T-helper 1 cell treated with Interleukin-12 subunit alpha and Interleukin-12 subunit beta and Interleukin-4 antibody, amounts not matched to agents 30 μg/mL and 1 μg/mL, for 36 hours (primary cell): Measurements from ENCODE around the gene JAM2.

ENCODE experiments used
- H3K27ac Mint-ChIP-seq: one replicate; pipeline ENCODE4 v1.8.0; 2021; ENCODE audit warnings: mild to moderate bottlenecking, mixed read lengths
- H3K27me3 Mint-ChIP-seq: one replicate; pipeline ENCODE4 v1.8.0; 2021; ENCODE audit warnings: low read depth, mixed read lengths
- H3K36me3 Mint-ChIP-seq: one replicate; pipeline ENCODE4 v1.8.0; 2021; ENCODE audit warnings: low read depth, mixed read lengths
- H3K4me1 Mint-ChIP-seq: one replicate; pipeline ENCODE4 v1.8.0; 2021; ENCODE audit warnings: low read depth, mixed read lengths
- H3K4me3 Mint-ChIP-seq: one replicate; pipeline ENCODE4 v1.8.0; 2021; ENCODE audit warnings: mild to moderate bottlenecking, moderate library complexity, mixed read lengths
- H3K9me3 Mint-ChIP-seq: one replicate; pipeline ENCODE4 v1.8.0; 2021; ENCODE audit warnings: mixed read lengths

JAM2 gene

DNA sequence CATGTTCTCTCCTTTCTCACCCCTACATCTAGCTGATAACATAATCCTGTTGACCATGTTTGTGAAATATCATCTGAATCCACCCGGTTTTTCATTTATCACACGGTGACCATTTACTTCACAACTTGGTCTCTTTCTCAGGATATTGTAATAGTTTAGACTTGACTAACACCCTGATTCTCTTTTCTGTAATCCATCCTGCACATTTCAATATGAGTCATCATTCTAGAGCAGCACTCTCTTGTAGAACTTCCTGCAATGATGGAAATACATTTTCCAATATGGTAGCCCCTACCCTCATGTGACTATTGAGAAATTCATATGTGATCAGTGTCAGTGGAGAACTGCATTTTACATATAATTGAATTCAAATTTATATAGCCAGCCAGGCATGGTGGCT lies 2.3 kb upstream of the JAM2 start:
- no peak overlapping the region for H3K27ac Mint-ChIP-seq
- H3K4me1 Mint-ChIP-seq = peaks cover 22% of the 10 kb centered on the region
- no peak overlapping the region for H3K4me3 Mint-ChIP-seq
- H3K9me3 Mint-ChIP-seq = no peaks in the 10 kb centered on the region
- peaks cover 11% of the 10 kb centered on the region for H3K27me3 Mint-ChIP-seq
- no peaks in the 10 kb centered on the region for H3K36me3 Mint-ChIP-seq

DNA sequence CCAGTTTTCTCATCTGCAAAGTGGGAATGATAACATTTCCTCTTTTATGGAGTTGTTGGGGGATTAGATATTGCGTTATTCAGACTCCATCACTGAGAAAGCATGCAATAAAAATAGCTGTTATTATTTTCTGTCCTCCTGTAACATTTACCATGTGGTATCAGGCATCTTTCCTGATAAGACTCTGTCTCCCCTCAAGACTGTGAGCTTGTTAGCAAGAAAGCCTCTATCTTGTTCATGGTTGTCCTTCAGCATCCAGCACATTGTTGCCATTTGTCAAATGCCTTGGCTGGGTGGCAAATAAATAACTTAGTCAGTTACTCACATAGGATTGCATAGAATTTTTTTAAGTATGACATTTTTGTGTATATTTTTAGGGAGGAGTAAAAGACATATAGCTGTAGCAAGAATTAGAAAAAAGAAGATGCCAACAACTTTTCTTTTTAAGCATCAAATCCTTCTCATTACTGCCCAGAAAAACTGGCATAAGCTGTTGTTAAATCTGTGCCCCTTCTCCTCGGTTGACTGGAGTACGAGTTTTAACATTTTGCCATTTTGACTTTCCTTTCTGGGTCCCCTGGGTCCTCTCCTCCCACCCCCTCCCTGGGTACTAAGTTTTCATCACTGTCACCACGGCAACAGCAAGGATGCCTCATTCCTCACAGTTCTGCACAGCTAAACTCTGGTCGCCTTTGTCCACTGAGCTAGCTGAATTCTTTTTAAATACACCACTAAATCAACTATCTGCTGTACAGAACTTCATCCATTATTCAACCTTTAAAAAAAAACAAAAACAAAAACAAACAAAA lies 1.0 kb upstream of the JAM2 start:
- Mint-ChIP-seq H3K27ac (no peak overlapping the region), H3K36me3 (no peaks in the 10 kb centered on the region), H3K4me3 (peak overlapping the region; percentile 67), H3K9me3 (no peaks in the 10 kb centered on the region), H3K4me1 (peaks cover 22% of the 10 kb centered on the region), H3K27me3 (peaks cover 11% of the 10 kb centered on the region)

DNA sequence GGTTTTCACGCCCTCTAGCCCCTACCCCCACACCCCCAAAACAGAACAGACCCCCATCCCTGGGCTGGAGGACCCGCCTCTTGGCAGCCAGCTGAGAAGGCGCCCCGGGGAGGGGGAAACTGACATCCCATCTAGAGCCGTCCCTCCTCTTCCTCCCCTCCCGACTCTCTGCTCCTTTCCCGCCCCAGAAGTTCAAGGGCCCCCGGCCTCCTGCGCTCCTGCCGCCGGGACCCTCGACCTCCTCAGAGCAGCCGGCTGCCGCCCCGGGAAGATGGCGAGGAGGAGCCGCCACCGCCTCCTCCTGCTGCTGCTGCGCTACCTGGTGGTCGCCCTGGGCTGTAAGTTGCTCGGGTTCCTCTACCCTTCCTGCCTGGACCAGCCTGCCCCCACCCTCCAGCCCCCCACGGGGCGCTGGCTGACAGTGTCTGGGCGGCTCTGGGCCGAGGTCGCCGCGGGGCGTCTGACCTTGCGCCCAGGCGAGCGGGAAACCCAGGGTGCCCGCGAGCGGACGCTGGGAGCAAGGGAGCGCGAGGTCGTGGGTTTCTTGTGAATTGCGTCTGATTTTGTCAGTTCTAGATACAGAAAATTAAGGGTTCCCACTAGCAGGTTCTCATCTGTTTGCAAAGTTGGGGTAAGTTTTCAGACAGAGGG lies 618 bp downstream of the JAM2 start:
- no peaks in the 10 kb centered on the region for H3K9me3 Mint-ChIP-seq
- no peak overlapping the region for H3K27ac Mint-ChIP-seq
- H3K36me3 Mint-ChIP-seq = no peaks in the 10 kb centered on the region
- peaks cover 22% of the 10 kb centered on the region for H3K4me1 Mint-ChIP-seq
- H3K27me3 Mint-ChIP-seq = peaks cover 11% of the 10 kb centered on the region
- H3K4me3 Mint-ChIP-seq = peak overlapping the region; percentile 73

DNA sequence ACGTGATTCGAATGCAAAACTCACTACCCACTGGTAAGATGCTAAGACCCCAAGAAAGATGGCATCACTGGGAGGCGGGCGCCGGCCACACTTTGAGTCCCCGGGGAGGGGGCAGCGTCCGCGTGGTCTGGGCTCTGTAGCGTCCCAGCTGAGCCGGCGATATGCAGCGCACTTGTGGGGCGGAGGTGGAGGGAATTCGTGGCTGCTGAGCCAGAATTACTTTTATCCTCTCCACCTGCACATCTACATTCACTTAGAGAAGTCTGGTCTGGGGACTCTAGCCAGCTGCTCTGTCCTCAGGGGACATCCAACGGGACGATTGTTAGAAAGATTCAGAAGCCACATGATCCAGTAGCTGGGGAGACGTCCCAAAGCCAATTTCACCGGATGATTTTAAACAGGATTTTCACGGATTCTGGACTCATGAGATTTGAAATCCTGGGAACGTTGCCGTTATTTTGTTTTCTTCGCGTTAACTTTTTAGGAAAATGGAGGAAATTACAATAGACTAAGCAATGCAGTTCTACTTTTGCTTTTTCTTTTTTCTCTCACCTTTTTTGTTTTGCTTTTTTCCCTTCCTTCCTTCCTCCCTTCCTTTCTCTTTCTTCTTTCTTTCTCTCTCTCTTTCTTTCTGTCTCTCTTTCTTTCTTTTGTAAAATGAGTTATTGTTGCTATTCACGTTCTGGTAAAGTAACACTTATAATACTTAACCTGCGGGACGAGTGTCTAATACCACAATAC lies 1.3 kb downstream of the JAM2 start:
- no peaks in the 10 kb centered on the region for H3K9me3 Mint-ChIP-seq
- peaks cover 22% of the 10 kb centered on the region for H3K4me1 Mint-ChIP-seq
- H3K36me3 Mint-ChIP-seq = no peaks in the 10 kb centered on the region
- peak overlapping the region; percentile 73 for H3K4me3 Mint-ChIP-seq
- H3K27ac Mint-ChIP-seq = no peak overlapping the region
- peaks cover 11% of the 10 kb centered on the region for H3K27me3 Mint-ChIP-seq

DNA sequence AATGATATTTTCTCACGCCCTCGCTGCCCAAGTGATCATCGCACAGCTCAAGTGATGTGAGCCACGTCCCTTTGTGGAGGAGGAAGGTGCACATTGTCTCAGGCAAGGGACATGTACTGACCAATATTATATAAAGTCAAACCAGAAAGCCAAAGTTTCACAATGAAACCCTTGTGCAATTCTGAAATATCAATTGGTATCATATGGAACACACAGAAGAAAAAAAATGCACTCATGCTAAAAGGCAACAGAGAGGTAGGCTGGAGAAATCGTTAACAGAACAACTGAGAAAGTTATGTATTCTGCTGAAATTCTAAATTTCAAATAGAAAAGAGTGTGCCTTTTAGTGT lies 1.9 kb downstream of the JAM2 start:
- Mint-ChIP-seq H3K4me3 (peak overlapping the region; percentile 73), H3K4me1 (peaks cover 22% of the 10 kb centered on the region), H3K27ac (no peak overlapping the region), H3K36me3 (no peaks in the 10 kb centered on the region), H3K9me3 (no peaks in the 10 kb centered on the region), H3K27me3 (peaks cover 11% of the 10 kb centered on the region)

DNA sequence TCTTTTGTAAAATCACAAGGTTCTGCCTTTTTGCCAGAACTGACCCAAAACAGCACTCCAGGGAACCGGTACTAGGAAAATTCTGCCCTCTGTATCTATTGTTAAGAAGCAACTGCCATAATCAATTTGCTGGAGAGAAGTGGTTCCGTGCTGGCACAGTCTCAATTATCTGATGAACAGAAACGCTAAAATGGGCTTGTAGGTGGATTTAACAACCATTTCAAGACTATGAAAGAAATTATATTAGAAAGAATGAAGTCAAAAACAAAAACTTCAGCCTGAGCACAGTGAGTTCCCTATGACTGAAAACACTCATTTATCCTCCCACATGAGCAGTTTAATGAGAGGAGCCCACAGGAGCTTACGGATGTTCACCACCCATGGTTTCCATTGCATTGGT lies 4.4 kb downstream of the JAM2 start:
- Mint-ChIP-seq H3K27ac (no peak overlapping the region), H3K4me1 (peaks cover 12% of the 10 kb centered on the region), H3K36me3 (no peaks in the 10 kb centered on the region), H3K9me3 (no peaks in the 10 kb centered on the region), H3K4me3 (no peak overlapping the region), H3K27me3 (peaks cover 15% of the 10 kb centered on the region)

DNA sequence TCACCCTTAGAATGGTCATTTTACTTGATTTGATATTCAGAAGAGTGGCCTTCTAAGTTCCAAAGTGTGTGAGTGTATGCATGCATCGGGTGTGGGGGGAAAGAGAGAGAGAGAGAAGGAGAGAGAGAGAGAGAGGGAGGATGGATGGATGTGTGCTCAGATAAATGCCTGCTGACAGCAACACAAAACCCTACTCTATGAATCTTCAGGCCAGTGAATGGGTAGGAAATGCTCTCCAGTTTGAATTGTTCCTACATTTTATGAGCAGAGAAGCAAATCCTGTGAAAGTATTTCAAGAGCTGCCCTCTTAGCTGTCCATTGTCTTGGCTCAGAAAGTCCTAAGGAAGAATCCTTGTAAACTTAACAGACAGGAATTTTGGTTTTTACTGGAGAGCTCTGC lies 7.4 kb downstream of the JAM2 start:
- Mint-ChIP-seq H3K4me3 (no peak overlapping the region), H3K36me3 (no peaks in the 10 kb centered on the region), H3K27me3 (peaks cover 4% of the 10 kb centered on the region), H3K4me1 (no peaks in the 10 kb centered on the region), H3K9me3 (no peaks in the 10 kb centered on the region), H3K27ac (no peak overlapping the region)

DNA sequence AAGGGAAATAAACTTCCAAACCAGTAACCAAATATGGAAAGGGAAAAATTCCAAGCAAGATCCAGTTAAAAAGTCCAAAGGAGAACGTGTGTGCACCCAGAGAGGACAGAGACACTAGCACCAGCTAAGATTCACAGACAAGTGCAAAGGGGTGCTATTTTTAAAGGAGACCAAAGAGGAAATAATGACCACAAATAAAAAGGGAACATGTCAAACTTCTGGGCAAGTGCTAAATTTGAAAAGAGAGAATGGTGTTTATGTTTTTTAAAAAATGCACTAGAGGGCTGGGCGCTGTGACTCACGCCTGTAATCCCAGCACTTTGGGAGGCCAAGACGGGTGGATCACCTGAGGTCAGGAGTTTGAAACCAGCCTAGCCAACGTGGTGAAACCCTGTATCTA lies 8.6 kb downstream of the JAM2 start:
- peaks cover 4% of the 10 kb centered on the region for H3K27me3 Mint-ChIP-seq
- no peaks in the 10 kb centered on the region for H3K9me3 Mint-ChIP-seq
- no peak overlapping the region for H3K27ac Mint-ChIP-seq
- H3K36me3 Mint-ChIP-seq = no peaks in the 10 kb centered on the region
- H3K4me3 Mint-ChIP-seq = no peak overlapping the region
- no peaks in the 10 kb centered on the region for H3K4me1 Mint-ChIP-seq

DNA sequence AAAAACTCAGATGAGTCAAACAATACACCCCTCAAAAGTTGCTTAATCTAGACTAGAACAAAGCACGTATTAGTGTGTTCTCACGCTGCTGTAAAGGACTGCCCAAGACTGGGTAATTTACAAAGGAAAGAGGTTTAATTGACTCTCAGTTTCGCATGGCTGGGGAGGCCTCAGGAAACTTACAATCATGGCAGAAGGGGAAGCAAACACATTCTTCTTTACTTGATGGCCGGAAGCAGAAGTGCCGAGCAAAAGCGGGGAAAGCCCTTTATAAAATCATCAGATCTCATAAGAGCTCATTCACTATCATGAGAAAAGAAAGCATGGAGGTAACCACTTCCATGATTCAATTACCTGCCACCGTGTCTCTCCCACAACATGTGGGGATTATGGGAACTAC lies 10.1 kb downstream of the JAM2 start:
- peaks cover 9% of the 10 kb centered on the region for H3K27me3 Mint-ChIP-seq
- H3K27ac Mint-ChIP-seq = no peak overlapping the region
- H3K4me3 Mint-ChIP-seq = no peak overlapping the region
- no peaks in the 10 kb centered on the region for H3K36me3 Mint-ChIP-seq
- no peaks in the 10 kb centered on the region for H3K9me3 Mint-ChIP-seq
- H3K4me1 Mint-ChIP-seq = no peaks in the 10 kb centered on the region

DNA sequence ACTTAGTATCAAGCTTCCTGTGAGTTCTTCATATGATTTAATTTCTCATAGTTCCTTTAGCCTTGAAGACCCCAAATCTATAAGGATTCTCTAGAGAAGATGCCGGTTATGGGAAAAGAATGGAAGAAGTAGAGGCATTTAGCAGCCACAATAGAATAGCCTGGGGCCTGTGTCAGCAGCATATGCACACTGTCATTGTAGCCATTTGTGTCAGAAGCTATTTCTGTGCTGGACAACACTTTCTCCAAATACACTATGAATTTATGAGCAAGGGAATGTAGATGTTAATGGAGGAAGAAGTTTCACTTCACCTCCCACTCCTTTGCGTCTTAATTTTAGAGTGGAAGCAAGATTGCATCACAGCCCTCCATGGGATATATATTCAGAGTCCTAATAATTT lies 17.4 kb downstream of the JAM2 start:
- H3K27ac Mint-ChIP-seq = no peak overlapping the region
- H3K4me3 Mint-ChIP-seq = no peak overlapping the region
- H3K9me3 Mint-ChIP-seq = peaks cover 4% of the 10 kb centered on the region
- H3K36me3 Mint-ChIP-seq = no peaks in the 10 kb centered on the region
- H3K27me3 Mint-ChIP-seq = peaks cover 5% of the 10 kb centered on the region
- no peaks in the 10 kb centered on the region for H3K4me1 Mint-ChIP-seq

DNA sequence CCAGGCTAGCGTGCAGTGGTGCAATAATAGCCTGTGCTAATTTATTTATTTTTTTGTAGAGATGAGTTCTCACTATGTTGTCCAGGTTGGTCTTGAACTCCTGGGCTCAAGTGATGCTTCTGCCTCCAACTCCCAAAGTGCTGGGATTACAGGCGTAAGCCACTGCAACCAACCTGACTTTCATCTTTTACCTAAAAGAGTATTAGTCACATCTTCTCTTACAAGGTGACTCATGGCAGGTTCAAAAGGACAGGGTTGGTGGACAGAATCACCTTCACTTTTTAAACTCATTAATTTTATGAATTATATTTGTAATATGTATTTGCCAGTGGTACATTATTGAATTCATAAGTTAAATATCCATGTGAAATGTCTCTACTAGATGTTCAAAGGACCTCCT lies 18.1 kb downstream of the JAM2 start:
- H3K9me3 Mint-ChIP-seq = peaks cover 4% of the 10 kb centered on the region
- no peaks in the 10 kb centered on the region for H3K4me1 Mint-ChIP-seq
- H3K27me3 Mint-ChIP-seq = peaks cover 5% of the 10 kb centered on the region
- no peak overlapping the region for H3K27ac Mint-ChIP-seq
- no peak overlapping the region for H3K4me3 Mint-ChIP-seq
- H3K36me3 Mint-ChIP-seq = no peaks in the 10 kb centered on the region

DNA sequence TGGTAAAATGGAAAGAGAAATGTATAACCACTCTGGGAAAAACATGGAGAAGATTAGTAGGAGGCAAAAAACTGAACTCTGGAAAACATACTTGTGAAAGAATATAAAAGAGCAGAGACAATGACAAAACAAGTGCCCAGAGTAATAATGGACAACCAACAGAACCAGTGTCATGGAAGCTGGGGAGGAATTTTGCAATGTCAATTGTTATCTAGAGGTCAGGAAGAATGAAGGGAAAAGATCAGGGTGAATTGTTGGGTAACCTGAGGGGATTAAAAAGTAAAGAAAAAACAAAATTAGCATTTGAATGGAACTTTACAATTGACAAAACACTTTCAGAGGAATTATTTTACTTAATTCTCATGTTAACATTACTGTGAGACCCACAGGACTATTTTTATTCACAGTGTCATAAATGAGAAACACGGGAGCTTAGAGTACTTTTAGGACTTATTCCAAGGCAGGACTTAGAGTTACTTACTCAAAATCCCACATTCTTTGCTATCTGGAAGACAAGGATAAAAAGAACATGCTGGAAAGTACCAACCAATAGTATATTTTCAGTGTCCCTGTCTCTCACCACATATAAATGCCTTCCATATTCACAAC lies 19.5 kb downstream of the JAM2 start:
- Mint-ChIP-seq H3K4me3 (no peak overlapping the region), H3K27me3 (peaks cover 2% of the 10 kb centered on the region), H3K36me3 (no peaks in the 10 kb centered on the region), H3K27ac (no peak overlapping the region), H3K9me3 (peaks cover 4% of the 10 kb centered on the region), H3K4me1 (no peaks in the 10 kb centered on the region)

DNA sequence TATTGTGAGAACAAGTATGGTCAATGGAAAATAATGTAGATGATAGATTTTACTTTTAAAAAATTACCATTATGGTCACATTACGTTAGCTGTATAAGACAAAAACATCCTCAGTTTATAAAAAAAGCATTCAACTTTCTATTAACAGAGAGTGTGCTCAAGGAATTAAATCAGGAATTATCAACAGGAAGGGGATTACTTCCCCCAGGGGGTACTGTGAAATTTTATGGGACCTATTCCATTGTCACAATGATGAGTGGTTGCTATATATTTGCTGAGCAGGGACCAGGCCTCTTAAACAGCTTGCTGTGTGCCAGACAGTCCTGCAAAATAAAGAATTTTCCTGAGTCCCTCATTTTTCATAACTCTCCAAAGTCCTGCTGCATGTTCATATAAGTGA lies 21.2 kb downstream of the JAM2 start:
- H3K4me3 Mint-ChIP-seq = no peak overlapping the region
- H3K27ac Mint-ChIP-seq = no peak overlapping the region
- no peaks in the 10 kb centered on the region for H3K4me1 Mint-ChIP-seq
- no peaks in the 10 kb centered on the region for H3K27me3 Mint-ChIP-seq
- no peaks in the 10 kb centered on the region for H3K9me3 Mint-ChIP-seq
- H3K36me3 Mint-ChIP-seq = no peaks in the 10 kb centered on the region

DNA sequence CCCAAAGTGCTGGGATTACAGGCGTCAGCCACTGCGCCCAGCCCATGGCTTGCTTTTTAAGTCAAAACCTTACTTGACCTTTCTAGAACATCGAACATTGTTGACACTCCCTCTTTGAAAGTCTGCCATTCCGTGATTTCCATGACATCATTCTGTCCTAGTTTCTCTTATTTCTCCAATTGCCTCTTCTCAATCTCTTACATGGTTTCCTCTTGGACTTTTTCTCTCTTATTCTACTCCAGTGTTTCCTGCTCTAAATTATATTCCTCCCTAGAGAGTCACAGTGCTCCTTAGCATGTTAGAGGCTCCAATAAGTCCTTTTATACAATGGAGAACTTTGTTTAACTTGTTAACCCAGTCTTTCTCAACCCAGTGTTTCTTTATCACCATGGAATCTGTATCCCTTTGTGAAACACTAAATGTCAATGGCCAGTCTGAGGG lies 25.5 kb downstream of the JAM2 start:
- no peaks in the 10 kb centered on the region for H3K9me3 Mint-ChIP-seq
- no peaks in the 10 kb centered on the region for H3K27me3 Mint-ChIP-seq
- no peak overlapping the region for H3K27ac Mint-ChIP-seq
- H3K36me3 Mint-ChIP-seq = no peaks in the 10 kb centered on the region
- no peak overlapping the region for H3K4me3 Mint-ChIP-seq
- H3K4me1 Mint-ChIP-seq = no peaks in the 10 kb centered on the region
